A204.1 (cell line): ENCODE measurements around the gene XYLT1.

ENCODE experiments used
- FAIRE-seq: peaks from 2 replicates; lab custom pipeline; 2012; peaks lifted over from hg19 to GRCh38; lab: Jason Lieb, UNC

Gene XYLT1

DNA sequence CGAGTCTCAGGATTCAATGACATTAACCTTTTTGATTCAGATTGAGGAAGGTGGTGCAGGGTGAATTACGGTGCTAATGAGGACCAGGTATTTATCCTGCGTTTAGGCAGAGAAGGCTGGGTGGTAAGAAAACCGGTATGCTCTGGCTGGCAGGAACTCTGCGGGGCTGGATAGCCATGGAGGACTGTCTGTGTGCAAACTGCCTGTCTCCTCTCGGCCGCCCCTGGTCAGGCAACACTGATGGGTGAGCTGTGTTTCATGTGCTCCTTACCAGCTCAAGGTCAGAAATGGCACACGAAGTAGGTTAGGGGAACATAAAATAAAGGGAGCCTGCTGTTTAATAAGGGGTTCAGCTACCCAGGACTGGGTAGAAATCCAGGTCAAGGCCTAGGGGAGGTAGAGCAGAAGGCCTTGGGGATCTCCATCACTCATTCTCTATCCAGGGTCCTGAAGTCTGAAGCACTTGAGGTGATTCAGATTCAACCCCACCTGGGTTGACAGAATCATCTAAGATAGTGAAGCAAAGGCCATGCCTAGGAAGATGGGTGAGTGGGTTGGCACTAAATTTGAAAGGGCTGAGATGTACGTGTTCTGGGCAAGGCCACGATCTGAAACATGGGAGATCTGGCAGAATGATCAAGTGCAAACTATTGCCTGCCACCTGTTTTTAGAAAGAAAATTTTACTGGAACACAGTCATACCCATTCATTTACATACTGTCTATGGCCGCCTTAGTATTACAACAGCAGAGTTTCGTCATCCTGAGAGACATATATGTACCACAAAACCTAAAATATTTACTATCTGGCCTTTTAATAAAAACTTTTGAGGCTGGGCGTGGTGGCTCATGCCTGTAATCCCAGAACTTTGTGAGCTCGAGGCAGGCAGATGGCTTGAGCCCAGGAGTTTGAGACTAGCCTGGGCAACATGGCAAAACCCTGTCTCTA, 292.5 kb downstream of the XYLT1 start:
- no peak for FAIRE-seq

DNA sequence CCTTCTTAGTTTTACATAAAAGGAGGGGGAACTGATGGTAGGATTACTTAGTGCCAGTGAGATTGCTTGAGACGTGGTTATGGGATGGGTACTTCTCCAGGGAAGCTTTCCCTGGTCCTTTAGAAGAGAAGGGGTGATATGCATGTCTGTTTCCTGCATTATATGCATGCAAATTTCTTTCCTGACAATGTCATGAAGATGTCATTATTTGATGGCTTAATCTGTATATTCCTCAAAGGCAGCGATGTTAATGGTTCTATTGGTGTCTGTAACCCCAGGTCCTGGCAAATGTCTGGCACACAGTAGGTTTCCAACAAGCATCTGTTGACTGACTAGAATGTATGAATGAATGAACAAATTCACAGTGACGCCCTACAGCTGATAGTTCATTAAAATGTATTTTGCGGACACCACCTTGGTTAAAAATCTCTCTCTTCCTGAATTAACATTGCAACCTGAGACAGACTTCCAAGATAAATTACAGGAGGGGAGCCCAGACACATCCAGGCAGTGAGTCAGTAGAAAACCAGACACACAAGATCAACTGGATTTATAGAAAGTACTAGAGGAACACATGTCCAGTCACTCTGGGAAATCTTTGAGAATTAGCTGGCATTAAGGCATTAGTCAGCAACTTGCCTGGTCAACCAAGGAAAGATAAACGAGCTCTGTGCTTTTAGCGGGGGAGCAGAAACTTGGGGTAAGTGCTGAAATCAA, 293.4 kb downstream of the XYLT1 start:
- FAIRE-seq = no peak

DNA sequence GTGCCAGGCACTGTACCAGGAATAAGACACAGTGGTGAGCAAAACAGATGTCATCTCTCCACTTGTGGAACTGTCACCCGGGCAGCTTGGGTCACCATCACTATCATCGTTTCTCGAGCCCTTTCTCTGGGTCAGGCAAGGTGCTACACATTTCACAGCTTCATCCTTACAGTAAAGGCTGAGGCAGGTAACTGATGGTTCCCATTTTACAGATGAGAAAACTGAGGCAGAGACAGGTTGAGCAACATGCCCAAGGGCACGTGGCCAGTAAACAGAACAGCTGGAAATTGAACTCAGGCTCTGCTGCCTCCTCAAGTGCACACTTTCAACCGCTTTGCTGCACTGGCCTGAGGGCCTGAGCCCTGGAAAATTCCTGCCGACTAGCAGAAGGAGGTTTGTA, 294.6 kb downstream of the XYLT1 start:
- no peak for FAIRE-seq

DNA sequence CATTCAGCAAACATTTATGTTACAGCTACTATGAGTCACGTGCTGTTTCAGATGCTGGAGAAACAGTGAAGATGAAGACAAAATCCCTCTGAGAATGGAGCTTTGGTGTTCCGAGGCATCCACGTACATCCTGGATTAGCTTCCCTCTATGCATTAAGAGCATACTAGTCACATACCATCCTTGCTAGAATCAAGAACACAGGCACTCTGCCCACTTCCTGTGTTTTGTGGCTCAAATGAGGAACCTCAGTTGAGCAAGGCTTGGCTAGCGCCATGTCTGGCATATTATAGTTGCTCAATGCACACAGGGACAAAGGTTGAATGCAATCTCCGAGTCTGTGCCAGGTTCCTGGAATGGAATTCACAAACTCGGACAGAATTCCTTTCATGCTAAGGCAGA, 297.5 kb downstream of the XYLT1 start:
- no peak for FAIRE-seq

DNA sequence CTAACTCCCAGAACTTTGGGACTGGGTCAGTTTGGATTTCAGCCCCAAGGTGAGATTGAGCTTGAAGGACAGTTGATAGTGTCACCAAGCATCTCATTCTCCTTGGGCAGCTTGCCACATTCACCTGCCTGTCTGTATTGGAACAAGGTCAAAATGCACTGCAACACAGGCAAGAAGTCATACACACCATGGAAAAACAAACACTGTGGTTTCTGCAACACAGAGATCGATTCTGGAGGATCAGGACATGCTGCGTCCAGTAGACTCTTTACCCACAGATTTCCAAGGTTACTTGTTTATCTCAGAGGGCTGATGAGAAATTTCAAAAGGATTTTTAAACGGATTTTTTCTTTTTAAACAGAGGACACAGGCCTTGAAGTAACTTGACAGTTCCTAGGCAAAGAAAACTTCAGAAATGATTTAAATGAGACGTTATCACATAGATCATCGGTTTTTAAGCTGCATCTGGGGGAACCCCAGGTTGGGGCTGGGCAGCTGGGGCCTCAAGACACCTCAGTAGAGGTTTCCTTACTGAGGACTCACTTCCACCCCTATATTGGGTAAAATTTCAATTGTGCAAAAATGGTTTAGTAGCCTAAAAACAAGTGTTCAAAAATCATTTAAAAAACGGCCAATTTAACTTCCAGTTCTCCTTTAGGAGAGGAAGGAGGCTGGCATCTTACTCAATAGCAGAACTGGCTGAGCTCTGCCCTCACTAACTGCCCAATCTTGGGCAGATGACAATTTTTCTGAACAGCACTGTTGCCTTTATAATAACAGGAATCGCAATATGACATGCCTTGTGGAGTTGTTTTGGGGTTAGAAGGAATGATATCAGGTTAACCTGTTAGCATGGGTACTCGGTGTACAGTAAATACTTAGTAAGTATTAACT, 299.3 kb downstream of the XYLT1 start:
- FAIRE-seq = no peak

DNA sequence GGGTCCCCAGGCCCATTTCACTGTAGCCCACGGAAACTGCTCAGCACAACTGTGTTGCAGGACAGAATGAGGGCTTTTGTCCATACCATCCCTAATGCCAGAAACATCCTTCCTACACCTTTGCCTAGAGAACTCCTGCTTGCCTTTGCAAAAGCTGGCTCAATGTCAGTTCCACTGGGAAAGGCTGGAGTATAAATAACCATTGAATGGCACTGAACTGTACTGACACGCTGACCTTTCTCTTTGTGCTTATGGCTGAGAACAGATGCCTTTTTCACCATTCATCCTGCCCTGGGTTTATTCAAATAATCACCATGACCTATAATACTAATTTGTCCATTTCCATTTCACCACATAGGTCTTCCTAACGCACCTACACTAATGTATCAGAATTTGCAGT, 300.3 kb downstream of the XYLT1 start:
- FAIRE-seq = no peak

DNA sequence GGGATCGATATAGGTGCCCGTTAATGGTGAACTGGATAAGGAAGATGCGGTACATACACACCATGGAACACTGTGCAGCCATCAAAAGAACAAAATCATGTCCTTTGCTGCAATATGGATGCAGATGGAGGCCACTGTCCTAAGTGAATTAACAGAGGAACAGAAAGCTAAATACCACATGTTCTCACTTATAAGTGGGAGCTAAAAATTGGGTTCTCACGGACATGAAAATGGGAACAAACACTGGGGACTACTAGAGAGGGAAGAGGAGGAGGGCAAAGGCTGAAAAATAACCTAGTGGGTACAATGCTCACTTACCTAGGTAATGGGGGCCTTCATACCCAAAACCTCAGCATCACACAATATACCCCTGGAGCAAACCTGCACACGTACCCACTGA, 302.6 kb downstream of the XYLT1 start:
- no peak for FAIRE-seq

DNA sequence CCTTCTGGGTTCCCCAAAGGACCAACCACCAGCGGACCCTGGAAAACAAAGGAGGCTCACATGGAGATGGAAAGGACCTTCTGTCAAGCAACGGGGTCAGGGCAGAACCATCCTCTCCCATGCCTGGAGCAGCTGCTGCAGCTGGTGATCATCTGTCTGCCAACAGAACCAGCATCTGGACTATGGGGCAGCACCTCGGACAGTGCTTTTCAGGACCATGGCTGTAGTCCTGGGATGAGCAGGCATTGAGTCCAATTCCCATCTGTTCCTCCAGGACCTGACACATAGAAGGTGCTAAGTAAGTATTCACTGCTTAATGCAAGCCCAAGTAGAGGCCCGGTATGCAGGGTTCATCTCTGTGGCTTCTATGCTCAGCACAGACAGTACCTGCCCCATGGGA, 304.7 kb downstream of the XYLT1 start:
- no peak for FAIRE-seq

DNA sequence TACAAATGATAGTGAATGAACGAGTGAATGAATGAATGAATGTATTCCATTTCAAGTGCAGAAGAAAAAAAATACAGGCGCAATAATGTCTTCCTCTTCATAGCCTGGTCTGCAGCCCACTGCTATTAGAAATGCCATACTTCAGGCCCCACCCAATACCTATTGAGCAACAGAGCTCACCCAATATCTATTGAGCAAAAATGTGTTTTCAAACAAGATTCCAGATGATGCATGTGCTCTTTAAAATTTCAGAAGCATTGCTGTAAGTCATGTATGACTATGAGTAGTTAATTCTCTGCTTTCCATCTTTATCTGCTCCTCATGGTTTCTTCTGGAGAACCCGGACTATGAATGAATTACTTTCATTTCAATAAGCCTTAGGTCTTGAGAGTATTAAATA, 308.2 kb downstream of the XYLT1 start:
- FAIRE-seq = no peak

DNA sequence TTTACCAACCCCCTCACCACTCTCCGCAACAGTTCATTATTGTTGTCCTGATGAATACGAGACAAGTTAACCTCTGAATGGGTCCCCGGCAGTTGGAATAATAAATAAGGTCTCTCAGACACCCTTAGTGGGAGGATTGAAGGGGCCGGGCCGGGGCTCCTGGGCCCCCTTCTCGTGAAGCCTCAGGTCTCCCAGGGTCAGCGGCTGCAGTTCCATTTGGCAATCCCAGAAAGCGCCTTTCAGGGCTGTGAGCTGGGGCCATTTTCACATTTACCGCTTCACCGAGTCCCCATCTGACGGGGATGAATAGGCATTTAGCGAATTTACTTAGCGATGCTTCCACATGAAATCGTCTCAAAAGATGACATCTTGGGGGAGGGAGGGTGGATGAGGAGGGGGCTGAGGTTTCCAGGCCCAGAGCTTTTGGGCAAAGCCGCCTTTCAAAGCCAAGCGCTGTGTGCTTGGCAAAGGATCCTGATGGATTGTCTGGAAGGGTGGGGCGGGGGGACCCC, 309.8 kb downstream of the XYLT1 start:
- no peak for FAIRE-seq

DNA sequence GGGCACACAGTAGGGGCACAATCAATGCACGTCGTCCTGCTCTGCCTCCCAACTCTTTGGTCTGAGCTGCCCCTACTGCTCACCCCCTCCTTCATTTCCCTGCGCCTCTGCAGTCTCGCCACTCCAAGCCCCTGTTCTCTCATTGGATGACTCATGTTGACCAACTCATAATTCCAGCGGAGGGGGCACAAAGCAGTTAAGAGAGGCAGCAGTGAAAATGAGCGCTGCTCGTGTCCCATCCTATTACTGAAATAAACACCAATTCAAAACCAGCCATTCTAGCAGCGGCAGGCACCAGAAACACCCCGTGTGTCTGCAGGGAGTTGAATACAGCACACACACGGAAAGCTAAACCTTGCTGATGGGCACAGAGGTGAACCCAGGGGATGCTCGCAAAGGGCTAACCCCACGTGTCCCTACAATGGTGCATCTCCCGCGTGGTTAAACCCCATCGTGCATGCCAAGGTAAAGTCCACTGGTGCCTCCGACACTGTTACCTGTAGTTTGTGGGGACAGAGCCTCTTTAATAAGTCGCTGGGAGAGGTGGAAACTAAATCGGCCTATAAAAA, 310.4 kb downstream of the XYLT1 start:
- no peak for FAIRE-seq

DNA sequence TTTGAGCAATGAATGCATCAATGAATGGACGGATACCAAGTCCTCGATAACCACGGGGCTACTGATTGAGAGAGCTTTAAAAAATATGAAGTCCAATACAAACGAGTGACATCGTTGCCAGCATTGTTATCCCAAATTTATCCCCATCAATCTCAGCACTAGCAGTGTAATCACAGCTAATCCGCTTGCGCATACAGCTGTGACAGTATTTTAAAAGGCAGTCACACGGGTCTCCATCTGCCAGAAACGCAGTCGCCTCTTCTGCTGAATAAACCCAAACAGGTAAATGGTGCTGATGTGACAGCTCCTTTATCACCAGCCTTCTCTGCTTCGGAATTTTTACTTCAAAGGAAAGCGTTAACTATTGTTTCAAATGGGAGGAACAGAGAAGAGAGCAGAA, 311.1 kb downstream of the XYLT1 start:
- FAIRE-seq = no peak

DNA sequence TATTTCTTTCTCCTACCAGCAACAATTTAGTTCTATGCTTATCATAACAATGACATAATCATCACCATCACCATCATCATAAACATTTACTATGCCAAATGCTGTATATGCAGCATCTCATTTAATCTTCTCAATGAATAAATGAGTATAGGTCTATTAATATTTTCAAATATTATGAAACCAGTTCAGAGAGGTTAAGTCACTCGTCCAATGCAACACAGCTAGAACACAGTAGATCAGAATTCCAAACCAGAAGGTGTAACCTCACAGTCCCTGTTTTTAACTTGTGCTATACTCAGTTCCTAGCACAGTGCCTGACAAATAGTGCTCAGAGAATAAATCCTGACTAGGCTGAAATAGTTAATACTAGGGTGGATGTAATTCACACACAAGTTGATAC, 314.8 kb downstream of the XYLT1 start:
- no peak for FAIRE-seq

DNA sequence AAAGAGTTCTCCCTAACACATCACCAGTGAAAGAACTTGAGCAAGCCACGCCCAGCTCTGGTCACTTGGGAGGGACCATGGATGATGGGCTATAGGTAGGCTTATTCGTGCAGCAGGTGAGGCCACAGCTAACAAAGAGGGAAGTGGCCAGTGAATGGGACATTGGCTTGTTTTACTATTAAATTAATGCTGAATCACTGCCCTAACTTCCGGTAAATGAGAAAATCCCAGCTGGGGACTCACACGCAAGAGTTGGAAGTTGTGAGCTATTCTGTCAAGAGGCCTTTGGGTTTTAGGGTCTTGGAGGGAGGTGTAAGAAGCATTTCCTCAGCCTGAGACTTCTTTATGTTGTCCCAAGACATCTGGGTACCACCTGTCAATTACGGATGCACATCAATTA, 315.3 kb downstream of the XYLT1 start:
- no peak for FAIRE-seq

DNA sequence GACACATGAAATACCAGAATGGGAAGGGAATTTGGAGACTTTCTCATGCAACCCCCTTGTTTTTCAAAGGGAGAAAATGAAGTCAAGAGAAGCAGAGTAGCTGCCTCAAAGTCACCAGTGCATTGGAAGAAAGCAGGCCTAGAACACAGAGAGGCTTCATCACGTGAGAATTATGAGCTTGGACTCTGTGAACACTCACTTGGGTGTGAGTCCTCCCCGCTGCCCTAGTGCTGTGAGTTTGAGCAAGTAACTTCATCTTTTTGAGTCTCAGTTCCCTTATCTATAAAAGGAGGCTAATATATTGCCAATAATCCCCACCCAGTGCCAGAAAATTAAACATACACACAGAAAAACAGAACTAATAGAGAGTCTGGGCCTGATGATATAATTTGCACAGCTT, 315.8 kb downstream of the XYLT1 start:
- no peak for FAIRE-seq

DNA sequence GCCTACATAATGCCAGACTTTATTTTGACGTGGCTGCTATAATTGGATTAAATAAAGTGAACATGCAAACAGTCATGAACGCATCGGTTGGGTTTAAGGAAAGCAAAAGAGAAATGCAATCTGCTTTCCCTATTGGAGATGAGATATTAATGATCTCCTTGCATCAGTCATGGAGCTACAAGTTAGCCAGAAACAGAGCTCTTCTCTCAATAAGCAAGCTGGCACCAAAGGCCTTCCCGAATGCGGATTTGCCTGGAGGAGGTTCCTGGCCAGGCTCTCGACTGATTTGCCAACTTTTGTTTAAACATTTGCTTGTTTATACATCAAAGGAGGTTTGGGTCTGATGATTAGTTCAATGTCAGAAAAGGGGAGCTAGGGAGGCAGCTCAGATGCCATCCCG, 318.4 kb downstream of the XYLT1 start:
- FAIRE-seq = no peak

DNA sequence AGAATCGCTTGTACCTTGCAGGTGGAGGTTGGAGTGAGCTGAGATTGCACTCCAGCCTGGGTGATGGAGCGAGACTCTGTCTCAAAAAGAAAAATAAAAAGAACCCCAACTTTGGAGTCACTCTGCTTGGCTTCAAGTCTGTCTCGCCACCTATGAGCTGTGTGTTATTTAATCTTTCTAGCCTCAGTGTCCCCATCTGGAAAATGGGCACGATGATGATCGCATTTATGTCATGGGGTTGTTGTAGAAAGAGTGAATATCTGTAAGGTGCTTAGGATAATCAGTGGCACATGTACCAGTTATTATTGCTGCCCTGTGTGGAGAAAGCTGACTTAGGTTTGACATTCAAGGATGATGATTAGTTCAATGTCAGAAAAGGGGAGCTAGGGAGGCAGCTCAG, 319.4 kb downstream of the XYLT1 start:
- FAIRE-seq = no peak

DNA sequence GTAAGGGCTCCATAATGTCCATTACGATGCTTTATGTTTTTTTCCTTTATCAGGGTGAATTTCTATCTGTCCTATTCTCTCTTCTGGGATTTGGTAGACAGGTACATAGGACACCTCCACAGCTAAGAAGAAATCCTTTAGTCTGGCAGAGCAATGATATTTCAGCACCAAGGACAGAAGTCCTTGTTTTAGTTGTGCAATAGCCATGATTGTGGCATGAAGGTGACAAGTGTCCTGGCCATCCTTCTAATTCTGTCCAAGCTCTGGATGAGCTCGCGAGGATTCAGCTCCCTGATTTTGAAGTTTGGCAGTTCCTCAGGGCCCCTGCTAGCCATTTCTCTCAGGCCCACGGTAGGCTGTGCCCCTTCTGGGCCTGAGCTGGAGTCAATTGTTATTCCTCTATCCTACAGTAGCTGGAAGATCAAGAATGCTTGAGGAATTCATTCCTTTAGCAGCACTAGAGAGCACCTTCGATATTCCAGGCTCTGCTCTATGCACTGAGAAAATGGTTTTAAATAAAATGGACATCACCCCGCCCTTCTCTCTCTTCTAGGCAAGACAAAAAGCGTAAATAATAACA, 320.8 kb downstream of the XYLT1 start:
- FAIRE-seq = no peak

DNA sequence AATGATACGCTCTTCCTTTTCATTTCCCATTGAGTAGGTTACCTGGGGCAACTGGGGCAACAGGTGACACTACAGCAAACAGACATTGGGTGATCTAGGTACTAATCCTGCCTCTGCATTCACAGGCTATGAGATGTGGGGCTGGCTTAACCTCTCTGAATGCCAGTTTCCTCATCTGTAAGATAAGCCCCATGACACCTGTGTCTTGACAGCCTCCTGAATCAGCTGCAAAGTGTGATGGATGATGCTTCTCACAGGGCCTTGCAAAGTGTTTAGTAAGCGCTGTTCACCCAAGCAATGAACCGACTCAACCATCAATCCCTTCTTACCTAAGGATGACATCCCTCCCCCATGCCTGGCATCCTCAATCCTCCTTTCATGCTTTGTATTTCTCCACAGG, 322.8 kb downstream of the XYLT1 start:
- FAIRE-seq = no peak

DNA sequence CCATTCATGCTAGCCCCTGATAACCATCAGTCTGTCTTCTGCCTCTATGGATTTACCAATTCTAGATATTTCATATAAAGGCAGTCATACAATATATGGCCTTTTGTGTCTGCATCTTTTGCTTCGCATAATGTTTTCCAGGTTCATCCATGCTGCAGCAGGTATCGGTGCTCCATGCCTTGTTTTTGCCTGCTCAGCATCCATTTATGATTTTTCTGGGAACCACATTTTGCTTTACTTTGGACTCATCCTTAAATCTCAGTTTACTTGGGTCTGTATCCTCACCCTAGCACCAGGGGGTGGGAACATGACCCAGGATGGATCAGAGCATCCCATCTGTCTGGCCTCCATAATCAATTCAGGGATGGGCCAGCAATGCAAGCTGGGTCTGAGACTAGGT, 325.7 kb downstream of the XYLT1 start:
- FAIRE-seq = no peak

DNA sequence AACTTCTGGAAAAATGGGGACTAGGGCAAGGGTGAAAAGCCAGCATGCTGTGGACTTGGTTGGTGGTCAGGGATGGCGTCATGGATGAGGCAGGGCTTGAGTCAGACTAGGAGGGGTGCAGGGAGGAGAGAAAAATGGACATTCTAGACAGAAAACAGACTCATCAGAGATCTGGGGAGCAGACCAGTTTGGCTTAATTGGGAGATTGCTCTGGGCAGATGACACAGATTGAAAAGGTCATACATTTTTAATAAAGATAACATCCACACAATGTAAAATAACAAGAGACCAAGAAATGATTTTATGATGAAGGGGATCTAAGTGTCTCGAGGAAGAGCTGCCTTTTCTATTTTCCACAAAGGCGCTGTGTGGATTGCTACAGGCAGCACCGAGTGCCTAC, 326.3 kb downstream of the XYLT1 start:
- no peak for FAIRE-seq
